HepG2 (cell line): ENCODE data around the gene KIF23. TPM values are rescaled to one million over a fixed set of nuclear protein-coding genes. Genes with fewer than 3 reads are reported as not detected.

Source experiments
- ATAD3A ChIP-seq: sonication (generic); formaldehyde crosslinking; IDR thresholded peaks from 2 replicates; pipeline ENCODE4 v1.4.0; 2020; ENCODE audit warnings: missing genetic modification reagents
- ATF6 ChIP-seq: sonication (generic); formaldehyde crosslinking; conservative IDR thresholded peaks from 2 replicates; pipeline ENCODE4 v1.4.0; 2020; ENCODE audit warnings: missing genetic modification reagents
- ATF7-NPFF ChIP-seq: sonication (generic); formaldehyde crosslinking; IDR thresholded peaks from 2 replicates; pipeline ENCODE4 v1.8.1; 2023; ENCODE audit warnings: mild to moderate bottlenecking, low read depth, missing genetic modification reagents, moderate library complexity
- MTF1 ChIP-seq: sonication (generic); formaldehyde crosslinking; IDR thresholded peaks from 2 replicates; pipeline ENCODE4 v1.5.0; 2020; ENCODE audit warnings: missing genetic modification reagents
- NRL ChIP-seq: sonication (generic); formaldehyde crosslinking; IDR thresholded peaks from 2 replicates; pipeline ENCODE4 v1.5.0; 2020; ENCODE audit warnings: missing genetic modification reagents, mild to moderate bottlenecking, moderate library complexity, borderline replicate concordance
- PAX8 ChIP-seq: sonication (generic); formaldehyde crosslinking; IDR thresholded peaks from 2 replicates; pipeline ENCODE4 v1.8.0; 2022; ENCODE audit warnings: mild to moderate bottlenecking, missing genetic modification reagents, borderline replicate concordance
- RAD21 ChIP-seq: fragments of 450-650 bp; formaldehyde crosslinking; IDR thresholded peaks from 2 replicates; pipeline ENCODE4 v1.5.0; 2020; ENCODE audit warnings: mild to moderate bottlenecking
- SOX6 ChIP-seq, 2 experiments: fragments of 450-650 bp in 1 of 2; sonication (generic) in 1 of 2; formaldehyde crosslinking in 1 of 2; IDR thresholded peaks; 2 replicates each; pipeline versions ENCODE4 v1.4.0 to v1.6.1; 2017 to 2020; ENCODE audit warnings: antibody characterized with exemption in 1 of 2, mild to moderate bottlenecking in 1 of 2, missing genetic modification reagents in 1 of 2
- SPEN ChIP-seq: sonication (generic); formaldehyde crosslinking; IDR thresholded peaks from 2 replicates; pipeline ENCODE4 v1.5.1; 2020; ENCODE audit warnings: low read depth, mild to moderate bottlenecking, missing genetic modification reagents
- SRSF1 ChIP-seq: fragments of 200-400 bp; formaldehyde crosslinking; optimal IDR thresholded peaks from 2 replicates; pipeline ENCODE3; 2017; ENCODE audit warnings: mild to moderate bottlenecking, low read depth, low read length, moderate library complexity
- WIZ ChIP-seq: sonication (generic); formaldehyde crosslinking; IDR thresholded peaks from 2 replicates; pipeline ENCODE4 v1.5.1; 2020; ENCODE audit warnings: mild to moderate bottlenecking, missing genetic modification reagents
- ZNF432 ChIP-seq: sonication (generic); formaldehyde crosslinking; IDR thresholded peaks from 2 replicates; pipeline ENCODE4 v1.5.0; 2020; ENCODE audit warnings: missing genetic modification reagents, mild to moderate bottlenecking, borderline replicate concordance
- ZNF768 ChIP-seq: sonication (generic); formaldehyde crosslinking; IDR thresholded peaks from 2 replicates; pipeline ENCODE4 v1.4.0; 2020; ENCODE audit warnings: missing genetic modification reagents
- ZNF776 ChIP-seq: sonication (generic); formaldehyde crosslinking; IDR thresholded peaks from 2 replicates; pipeline ENCODE4 v1.4.0; 2020; ENCODE audit warnings: mild to moderate bottlenecking, missing genetic modification reagents
- ZUFSP ChIP-seq: sonication (generic); formaldehyde crosslinking; IDR thresholded peaks from 2 replicates; pipeline ENCODE4 v1.9.0; 2021; ENCODE audit warnings: missing genetic modification reagents, mild to moderate bottlenecking, borderline replicate concordance
- polyA plus RNA-seq, 8 experiments: library from polyadenylated mRNA; depleted of rRNA in 3 of 8; stranded (reverse) in 7 of 8; unstranded in 1 of 8; fragments of >200 nt; fragmentation: Illumina TruSeq in 4 of 8; extraction: Trizol in 4 of 8; gene quantifications; 2 replicates each; pipeline versions ENCODE4 v1.2.1 to v1.2.3, GENCODE V29; 2011 to 2016; ENCODE audit warnings: low read depth in 4 of 8, missing spikeins in 1 of 8, mixed read lengths in 1 of 8; ENCODE audit not compliant: insufficient read depth in 1 of 8
- total RNA-seq, 5 experiments: library from RNA; depleted of rRNA; stranded (reverse); fragments of >200 nt; fragmentation: Illumina TruSeq; extraction: Trizol; gene quantifications; 2 replicates each; pipeline ENCODE4 v1.2.3, GENCODE V29; 2016; ENCODE audit warnings: low read depth in 1 of 5
- TF ChIP-seq, protein P1 (sequence below): sonication (generic); formaldehyde crosslinking; IDR thresholded peaks from 2 replicates; pipeline ENCODE4 v1.4.0; 2020; ENCODE audit warnings: missing genetic modification reagents, borderline replicate concordance
- TF ChIP-seq, protein P2 (sequence below): sonication (generic); formaldehyde crosslinking; IDR thresholded peaks from 2 replicates; pipeline ENCODE4 v1.4.0; 2020; ENCODE audit warnings: mild to moderate bottlenecking, missing genetic modification reagents
- TF ChIP-seq, protein P3 (sequence below): IDR thresholded peaks from 2 replicates; pipeline ENCODE4 v1.6.1; 2016; ENCODE audit warnings: missing genetic modification reagents, missing compliant biosample characterization
- TF ChIP-seq, protein P4 (sequence below): IDR thresholded peaks from 2 replicates; pipeline ENCODE4 v1.6.1; 2016; ENCODE audit warnings: mild to moderate bottlenecking

The KIF23 gene
- total and polyA plus RNA-seq, 2 of the 13 experiments (the other 11 are each of a cell fraction or from before 2014, with no cell fraction given) = 11.3 to 38.1 TPM

GRCh38 chr15:69452692-69453521 lies 38.8 kb downstream of the KIF23 start, which contains the start of gene RPLP1 (continued):
- TF ChIP-seq SPEN (CRISPR knock-in tag) (peak; percentile 89), RAD21 (CRISPR knock-in tag) (no peak), NRL (CRISPR knock-in tag) (peak; percentile 62; the same call in 1 of the 2 replicates), SOX6 (IDR thresholded peaks at IDR 0.05) (no peak), SOX6 (CRISPR knock-in tag; IDR thresholded peaks at IDR 0.05) (peak; percentile 50; the same call in 1 of the 2 replicates), ZNF776 (CRISPR knock-in tag) (peak; percentile 88), ZNF432 (CRISPR knock-in tag) (no peak), PAX8 (CRISPR knock-in tag) (no peak), ZUFSP (no peak), ZNF768 (peak; percentile 64; the same call in 1 of the 2 replicates), ATF6 (CRISPR knock-in tag) (0 out of 2 replicates have a peak, but pooled peaks have one; percentile 13), MTF1 (CRISPR knock-in tag) (no peak), ATAD3A (CRISPR knock-in tag) (peak; percentile 67; the same call in 1 of the 2 replicates), SRSF1 (peak; percentile 43), ATF7-NPFF (CRISPR knock-in tag) (peak; percentile 81), WIZ (peak; percentile 45; the same call in 1 of the 2 replicates)
- TF ChIP-seq, protein P1, sequence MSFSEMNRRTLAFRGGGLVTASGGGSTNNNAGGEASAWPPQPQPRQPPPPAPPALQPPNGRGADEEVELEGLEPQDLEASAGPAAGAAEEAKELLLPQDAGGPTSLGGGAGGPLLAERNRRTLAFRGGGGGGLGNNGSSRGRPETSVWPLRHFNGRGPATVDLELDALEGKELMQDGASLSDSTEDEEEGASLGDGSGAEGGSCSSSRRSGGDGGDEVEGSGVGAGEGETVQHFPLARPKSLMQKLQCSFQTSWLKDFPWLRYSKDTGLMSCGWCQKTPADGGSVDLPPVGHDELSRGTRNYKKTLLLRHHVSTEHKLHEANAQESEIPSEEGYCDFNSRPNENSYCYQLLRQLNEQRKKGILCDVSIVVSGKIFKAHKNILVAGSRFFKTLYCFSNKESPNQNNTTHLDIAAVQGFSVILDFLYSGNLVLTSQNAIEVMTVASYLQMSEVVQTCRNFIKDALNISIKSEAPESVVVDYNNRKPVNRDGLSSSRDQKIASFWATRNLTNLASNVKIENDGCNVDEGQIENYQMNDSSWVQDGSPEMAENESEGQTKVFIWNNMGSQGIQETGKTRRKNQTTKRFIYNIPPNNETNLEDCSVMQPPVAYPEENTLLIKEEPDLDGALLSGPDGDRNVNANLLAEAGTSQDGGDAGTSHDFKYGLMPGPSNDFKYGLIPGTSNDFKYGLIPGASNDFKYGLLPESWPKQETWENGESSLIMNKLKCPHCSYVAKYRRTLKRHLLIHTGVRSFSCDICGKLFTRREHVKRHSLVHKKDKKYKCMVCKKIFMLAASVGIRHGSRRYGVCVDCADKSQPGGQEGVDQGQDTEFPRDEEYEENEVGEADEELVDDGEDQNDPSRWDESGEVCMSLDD (CRISPR knock-in tag) = peak; percentile 17; the same call in 1 of the 2 replicates
- TF ChIP-seq, protein P2, sequence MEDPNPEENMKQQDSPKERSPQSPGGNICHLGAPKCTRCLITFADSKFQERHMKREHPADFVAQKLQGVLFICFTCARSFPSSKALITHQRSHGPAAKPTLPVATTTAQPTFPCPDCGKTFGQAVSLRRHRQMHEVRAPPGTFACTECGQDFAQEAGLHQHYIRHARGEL = no peak
- TF ChIP-seq, protein P3, sequence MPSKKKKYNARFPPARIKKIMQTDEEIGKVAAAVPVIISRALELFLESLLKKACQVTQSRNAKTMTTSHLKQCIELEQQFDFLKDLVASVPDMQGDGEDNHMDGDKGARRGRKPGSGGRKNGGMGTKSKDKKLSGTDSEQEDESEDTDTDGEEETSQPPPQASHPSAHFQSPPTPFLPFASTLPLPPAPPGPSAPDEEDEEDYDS (CRISPR knock-in tag) = peak; percentile 99
- TF ChIP-seq, protein P4, sequence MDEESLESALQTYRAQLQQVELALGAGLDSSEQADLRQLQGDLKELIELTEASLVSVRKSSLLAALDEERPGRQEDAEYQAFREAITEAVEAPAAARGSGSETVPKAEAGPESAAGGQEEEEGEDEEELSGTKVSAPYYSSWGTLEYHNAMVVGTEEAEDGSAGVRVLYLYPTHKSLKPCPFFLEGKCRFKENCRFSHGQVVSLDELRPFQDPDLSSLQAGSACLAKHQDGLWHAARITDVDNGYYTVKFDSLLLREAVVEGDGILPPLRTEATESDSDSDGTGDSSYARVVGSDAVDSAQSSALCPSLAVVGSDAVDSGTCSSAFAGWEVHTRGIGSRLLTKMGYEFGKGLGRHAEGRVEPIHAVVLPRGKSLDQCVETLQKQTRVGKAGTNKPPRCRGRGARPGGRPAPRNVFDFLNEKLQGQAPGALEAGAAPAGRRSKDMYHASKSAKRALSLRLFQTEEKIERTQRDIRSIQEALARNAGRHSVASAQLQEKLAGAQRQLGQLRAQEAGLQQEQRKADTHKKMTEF (CRISPR knock-in tag) = peak; percentile 76; the same call in 1 of the 2 replicates
